RWPE1 (cell line): ENCODE measurements around the gene EVI5.
A peak's percentile ranks its signal among the peaks of the same experiment; 100 is the strongest.

ENCODE experiments used
- CTCF ChIA-PET: fragments of 350-600 bp; sonication (Branson Sonifier 250); formaldehyde crosslinking; extraction: SDS; loops from one replicate; lab custom pipeline; 2021; lab: Yijun Ruan, JAX
- POLR2A ChIA-PET: fragments of 400-600 bp; formaldehyde crosslinking; extraction: SDS; loops from one replicate; lab custom pipeline; 2020; ENCODE audit warnings: antibody characterized with exemption; ENCODE audit not compliant: low non-redundant PET; lab: Yijun Ruan, JAX
- DNase-seq: peaks from one replicate; pipeline ENCODE4 v3.0.0; 2012; ENCODE audit warnings: low spot score
- H3K27ac ChIP-seq: fragments of 450-650 bp; 2 replicates; pipeline ENCODE4 v1.5.1; 2017
- CTCF ChIP-seq: fragments of 450-650 bp; conservative IDR thresholded peaks from 2 replicates; pipeline ENCODE4 v1.5.1; 2017; ENCODE audit warnings: low read depth, mild to moderate bottlenecking

Gene EVI5

GRCh38 chr1:92486251-92487077 lies 298.4 kb downstream of the EVI5 start, which contains the start of gene GFI1:
Gene GFI1, minus strand, starts transcription at chr1:92486925. Its CDS starts 3,438 bp downstream, at chr1:92483487.
- H3K27ac ChIP-seq, result no peak within 1 kb of the TSS
- ChIA-PET CTCF (interaction anchor here (0.5 to 1.0 kb wide), 9 partner anchors 32 to 986 kb away, joined by 3 to 6 read pairs (median 3); partner anchors contain the start of gene CDC7), POLR2A (no interaction called here)
- DNase-seq, result no peak
- no peak for TF ChIP-seq CTCF

- POLR2A ChIA-PET, result no interaction called here
- CTCF ChIA-PET, result interaction anchor here (0.5 to 1.0 kb wide), 11 partner anchors 20 to 985 kb away, joined by 3 to 6 read pairs (median 3); partner anchors contain the start of gene CDC7
- peak; percentile 24; the same call in 1 of the 2 replicates for TF ChIP-seq CTCF
- H3K27ac ChIP-seq, result no peak overlapping the region
- no peak for DNase-seq
Measured at GRCh38 chr1:92485381-92486250, 299.3 kb downstream of the EVI5 start.

- no peak for TF ChIP-seq CTCF
- ChIA-PET CTCF (interaction anchor here (0.6 to 1.0 kb wide), 5 partner anchors 21 to 531 kb away, joined by 3 read pairs; no protein-coding TSS in a partner anchor), POLR2A (no interaction called here)
- H3K27ac ChIP-seq, result no peak overlapping the region
- DNase-seq, result no peak
Measured at GRCh38 chr1:92484472-92485380, 300.2 kb downstream of the EVI5 start.

GRCh38 chr1:92483610-92484471 lies 301.1 kb downstream of the EVI5 start:
- no peak for DNase-seq
- no peak overlapping the region for H3K27ac ChIP-seq
- ChIA-PET CTCF (interaction anchor here (0.6 kb wide), 1 partner anchor 93 kb away, joined by 3 read pairs; no protein-coding TSS in a partner anchor), POLR2A (no interaction called here)
- no peak for TF ChIP-seq CTCF
